Stimulated activated CD4-positive, alpha-beta T cell treated with anti-CD3 and anti-CD28 coated beads, Interleukin-12 subunit alpha, Interleukin-12 subunit beta, amount 100 ng/mL, for 4 hours (primary cell): ENCODE measurements around the gene PEX5L.

Experiments used
- DNase-seq: peaks from one replicate; pipeline ENCODE4 v3.0.0-alpha.2; 2020

PEX5L gene

GRCh38 chr3:179953993-179954870 is 82.5 kb downstream of the PEX5L start:
- no peak for DNase-seq

DNA sequence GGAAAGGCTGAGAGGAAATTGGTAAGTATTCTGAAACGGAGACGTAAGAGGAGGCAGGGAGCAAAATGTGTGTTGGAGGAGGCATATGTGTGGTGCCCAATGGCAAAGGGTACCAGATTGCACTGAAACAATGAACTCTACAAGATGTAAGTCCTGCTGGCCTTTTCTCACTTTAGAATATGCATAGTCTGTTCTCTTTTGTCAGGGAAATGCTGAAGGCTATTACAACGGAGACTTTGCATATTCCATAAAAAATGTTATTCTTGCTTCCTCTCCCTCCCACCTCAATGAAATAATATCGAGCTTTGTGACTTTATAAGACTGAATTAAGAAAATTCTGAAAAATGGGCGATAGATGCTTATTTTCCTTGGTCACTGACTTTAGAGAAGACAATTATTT is 85.9 kb downstream of the PEX5L start:
- no peak for DNase-seq

GRCh38 chr3:179949869-179950268 is 86.9 kb downstream of the PEX5L start:
- no peak for DNase-seq

GRCh38 chr3:179949412-179949811 is 87.3 kb downstream of the PEX5L start:
- no peak for DNase-seq

DNA sequence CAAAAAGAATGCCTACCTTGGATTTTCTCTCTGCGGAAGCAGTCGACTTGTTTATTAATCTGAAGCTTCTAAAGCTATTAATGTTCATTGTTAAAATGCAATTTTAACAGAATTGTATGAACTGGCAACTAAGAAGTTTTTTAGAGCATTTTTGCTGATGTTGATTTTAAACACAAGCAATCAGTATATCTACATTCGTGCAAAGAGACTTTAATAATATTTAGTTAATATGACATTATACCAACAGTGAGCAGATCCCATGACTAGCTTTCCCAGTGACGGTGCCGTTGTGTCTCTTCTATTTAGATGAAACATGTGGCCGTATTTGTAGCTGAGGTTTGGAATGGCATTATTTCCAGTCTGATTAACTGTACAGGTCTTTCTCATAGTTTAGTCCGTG is 88.0 kb downstream of the PEX5L start:
- DNase-seq: no peak

GRCh38 chr3:179945569-179945968 is 91.2 kb downstream of the PEX5L start:
- no peak for DNase-seq

GRCh38 chr3:179943117-179943880 is 93.4 kb downstream of the PEX5L start:
- DNase-seq: no peak

DNA sequence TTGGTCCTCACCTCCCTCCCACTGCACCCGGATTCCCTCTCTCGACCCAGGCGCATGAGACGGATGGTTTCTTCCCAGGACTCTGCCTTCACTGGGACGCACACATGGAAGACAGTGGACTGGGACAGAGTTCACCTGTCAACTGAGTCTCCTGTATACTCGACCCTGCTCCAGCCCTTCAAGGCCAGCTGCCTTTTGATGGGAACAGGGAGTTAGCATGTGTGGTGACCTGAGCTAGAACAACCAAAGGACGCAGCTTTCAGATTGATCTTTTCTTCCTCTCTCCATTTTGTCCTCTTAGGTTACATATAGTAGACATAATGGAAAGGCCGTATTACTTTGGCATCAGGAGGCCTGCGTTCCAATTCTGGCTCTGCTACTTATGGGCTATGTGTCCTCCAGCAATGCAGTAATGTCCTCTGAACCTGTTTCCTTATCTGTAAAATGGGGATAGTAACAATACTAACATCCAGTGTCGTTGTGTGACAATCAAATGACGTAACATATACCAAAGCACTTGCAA is 94.1 kb downstream of the PEX5L start:
- DNase-seq: no peak

- DNase-seq: no peak
Measured at GRCh38 chr3:179935710-179936109, 101.0 kb downstream of the PEX5L start.

- DNase-seq: no peak
Measured at GRCh38 chr3:179933914-179934313, 102.8 kb downstream of the PEX5L start.

- DNase-seq: no peak
Measured at GRCh38 chr3:179933080-179933479, 103.7 kb downstream of the PEX5L start.

GRCh38 chr3:179932674-179933073 is 104.1 kb downstream of the PEX5L start:
- no peak for DNase-seq

DNA sequence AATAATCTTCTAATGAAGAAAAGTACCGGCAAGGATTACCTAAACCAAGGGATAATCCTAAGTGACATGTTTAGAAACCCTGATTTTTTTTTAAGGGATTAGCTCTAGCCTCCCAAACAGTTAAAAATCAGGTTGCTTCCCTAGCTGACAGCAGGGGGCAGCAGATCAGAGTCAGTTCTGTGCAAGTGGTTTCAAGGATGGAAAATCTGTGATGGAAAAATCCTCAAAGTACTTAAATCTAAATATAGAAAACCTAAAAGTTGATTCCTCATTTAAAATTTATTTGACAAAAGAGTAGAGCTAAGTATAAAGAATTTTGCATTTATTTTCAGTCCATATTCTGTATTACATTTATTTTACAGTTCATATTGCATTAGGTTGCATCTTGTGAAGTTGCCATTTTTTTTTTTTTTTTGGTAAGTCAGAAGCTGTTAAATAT is 107.6 kb downstream of the PEX5L start:
- DNase-seq: peak; percentile 17

DNA sequence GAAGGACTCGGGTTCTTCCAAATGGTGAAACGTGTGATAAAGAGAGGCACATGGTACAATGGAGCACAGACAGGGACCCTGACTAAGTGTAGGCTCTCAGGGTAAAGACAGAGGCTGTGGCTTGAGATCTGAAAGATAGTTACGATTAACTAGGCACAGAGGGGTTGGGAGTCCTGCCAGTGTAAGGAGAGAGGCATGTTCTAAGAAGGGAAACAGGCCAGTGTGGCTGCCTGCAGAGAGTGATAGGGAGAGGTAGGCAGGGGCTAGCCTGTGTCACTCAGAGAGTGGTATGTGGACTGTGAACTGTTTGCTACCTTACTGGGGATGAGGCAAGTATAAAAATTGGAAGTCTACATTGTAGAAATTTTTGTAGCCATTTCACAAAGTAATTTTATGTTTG is 109.5 kb downstream of the PEX5L start:
- no peak for DNase-seq

GRCh38 chr3:179921951-179922350 is 114.8 kb downstream of the PEX5L start:
- DNase-seq: no peak

- DNase-seq: no peak
Measured at GRCh38 chr3:179921500-179921899, 115.2 kb downstream of the PEX5L start.

DNA sequence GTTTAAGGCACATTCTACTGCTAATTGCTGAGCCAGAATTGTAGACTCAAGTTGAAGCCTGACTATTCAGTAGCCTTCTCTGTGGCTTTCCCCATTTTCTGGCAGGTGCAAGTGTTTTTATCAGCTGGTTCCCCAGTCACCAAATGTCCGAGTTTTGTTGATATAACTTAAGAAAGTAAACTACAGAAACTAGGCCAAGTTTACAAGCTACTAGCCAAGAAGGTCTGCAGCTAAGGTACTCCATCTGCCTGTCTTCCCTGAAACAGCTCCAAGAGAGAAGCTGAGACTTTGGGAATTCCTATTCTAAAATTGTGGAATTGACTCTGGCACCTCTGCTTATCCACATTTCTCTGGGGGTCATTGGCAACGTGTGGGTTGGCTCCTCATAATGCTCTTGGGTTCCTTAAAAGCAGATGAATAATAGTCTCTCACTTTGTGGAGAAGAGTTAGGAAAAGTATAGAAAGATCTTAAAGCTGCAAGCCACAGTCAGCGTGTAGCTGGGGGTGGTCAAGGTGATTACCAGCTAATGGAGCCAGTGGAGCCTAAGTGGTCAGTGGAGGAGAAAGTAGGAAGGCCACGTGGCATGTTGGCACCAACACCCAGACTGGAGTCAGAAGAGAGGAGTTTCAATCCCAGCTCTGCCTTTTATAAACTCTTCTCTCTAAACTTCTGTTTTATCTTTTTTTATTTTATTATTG is 128.8 kb downstream of the PEX5L start:
- DNase-seq: no peak

GRCh38 chr3:179902061-179902460 is 134.7 kb downstream of the PEX5L start:
- DNase-seq: no peak

DNA sequence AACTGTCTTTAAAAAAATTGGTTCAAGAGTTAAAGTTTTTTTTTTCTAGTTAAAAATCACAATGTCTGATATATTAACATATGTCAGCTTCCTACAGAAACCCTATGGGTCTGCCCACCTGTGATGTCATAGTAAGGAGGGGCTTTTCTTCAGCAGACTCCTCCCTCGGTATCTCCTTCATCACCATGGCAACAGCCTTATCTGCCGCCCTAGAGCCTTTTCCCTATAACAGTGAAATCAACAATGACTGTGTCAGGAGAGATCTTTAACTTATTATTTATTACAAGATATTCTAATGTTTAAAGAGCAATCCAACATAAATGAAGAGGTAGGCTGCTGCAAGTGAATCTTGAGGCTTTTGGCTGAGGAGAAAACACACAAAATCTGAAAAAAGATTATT is 138.7 kb downstream of the PEX5L start:
- no peak for DNase-seq

GRCh38 chr3:179897231-179897630 is 139.5 kb downstream of the PEX5L start:
- DNase-seq: no peak

- no peak for DNase-seq
Measured at GRCh38 chr3:179896507-179896906, 140.2 kb downstream of the PEX5L start.

DNA sequence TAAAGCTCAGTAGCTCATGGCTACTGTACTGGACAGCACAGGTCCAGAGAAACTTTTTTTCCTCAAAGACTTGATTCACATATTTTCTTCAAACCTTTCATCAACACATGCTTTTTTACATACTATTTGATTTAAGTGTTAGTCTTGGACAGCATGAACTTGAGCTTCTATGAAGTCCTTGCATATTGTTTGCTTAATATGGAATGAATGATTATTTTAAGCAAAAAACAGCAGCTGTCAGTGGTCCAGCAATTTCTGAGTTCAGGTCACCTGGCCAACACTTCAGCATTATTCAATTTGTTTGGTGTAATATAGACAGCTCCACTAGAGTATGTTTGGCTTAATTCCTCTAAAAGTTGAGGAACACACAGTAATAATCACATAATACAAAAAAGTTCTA is 141.4 kb downstream of the PEX5L start:
- DNase-seq: no peak

DNA sequence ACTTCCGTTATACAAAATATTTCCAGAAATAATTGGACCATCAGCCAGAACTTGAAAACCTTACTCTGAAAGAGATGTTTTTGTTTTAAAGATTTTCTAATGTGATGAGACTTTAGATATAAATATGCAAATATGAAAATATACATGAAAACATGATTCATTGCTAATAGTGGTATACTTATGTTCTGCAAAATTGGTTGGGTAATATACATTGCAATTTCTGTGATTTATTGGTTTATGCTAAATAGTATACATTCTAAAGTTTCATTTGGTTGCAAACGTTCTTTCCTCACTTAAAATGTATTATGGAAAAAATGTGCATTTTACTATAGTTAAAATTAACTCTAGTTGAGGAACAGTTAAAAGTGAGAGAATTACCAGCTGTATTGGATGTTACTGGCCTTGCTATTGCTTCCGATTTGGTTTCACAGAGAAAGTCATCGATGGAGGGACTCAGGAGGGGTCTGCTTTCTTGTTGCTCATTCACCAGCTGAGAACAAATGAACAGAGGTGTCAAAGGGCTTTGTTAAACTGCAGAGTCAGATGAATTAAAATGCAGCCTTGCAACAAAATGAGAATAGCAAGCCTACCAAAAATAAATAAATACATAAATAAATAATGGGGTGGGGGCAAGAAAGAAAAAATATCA is 149.3 kb downstream of the PEX5L start:
- DNase-seq: no peak
